CD14-positive monocyte (primary cell): ENCODE data around the gene TCP11. TPM values are rescaled to one million over a fixed set of nuclear protein-coding genes. Genes with fewer than 3 reads are reported as not detected.

ENCODE experiments used
- DNase-seq, 3 donors: peaks; one replicate each; pipeline ENCODE4 v3.0.0-alpha.2; 2011 to 2022
- H2AFZ ChIP-seq: 2 replicates; pipeline ENCODE4 v1.6.0; 2012; ENCODE audit warnings: mild to moderate bottlenecking, low read depth, low read length, inconsistent platforms; ENCODE audit not compliant: insufficient read depth, poor library complexity, severe bottlenecking
- H3K27ac ChIP-seq, 2 donors: 1 replicate in 1 of 2; 2 replicates in 1 of 2; pipeline ENCODE4 v1.5.1; 2012 to 2013; ENCODE audit warnings: low read length in 2 of 2, control low read depth in 1 of 2, inconsistent platforms in 1 of 2, low read depth in 1 of 2, mild to moderate bottlenecking in 1 of 2
- H3K27me3 ChIP-seq, 2 donors: one replicate each; pipeline versions ENCODE4 v1.6.0 to v1.6.1; 2011 to 2013; ENCODE audit warnings: low read length in 2 of 2; ENCODE audit not compliant: control insufficient read depth in 2 of 2, insufficient read depth in 2 of 2
- H3K36me3 ChIP-seq, 2 donors: replicated peaks in 1 of 2; 1 replicate in 1 of 2; 2 replicates in 1 of 2; pipeline versions ENCODE4 v1.5.1 to v1.6.1; 2012 to 2013; ENCODE audit warnings: low read length in 2 of 2, control low read depth in 1 of 2, inconsistent platforms in 1 of 2, mild to moderate bottlenecking in 1 of 2; ENCODE audit not compliant: insufficient read depth in 2 of 2, control insufficient read depth in 1 of 2
- H3K4me1 ChIP-seq, 2 donors: 1 replicate in 1 of 2; 2 replicates in 1 of 2; pipeline versions ENCODE4 v1.5.1 to v1.6.1; 2012 to 2013; ENCODE audit warnings: low read length in 2 of 2, control low read depth in 1 of 2, inconsistent platforms in 1 of 2, mild to moderate bottlenecking in 1 of 2, moderate library complexity in 1 of 2; ENCODE audit not compliant: insufficient read depth in 2 of 2, control insufficient read depth in 1 of 2
- H3K4me2 ChIP-seq: replicated peaks from 2 replicates; pipeline ENCODE3; 2012; ENCODE audit warnings: low read length, moderate library complexity, mild to moderate bottlenecking; ENCODE audit not compliant: poor library complexity, severe bottlenecking; ENCODE audit errors: extremely low read depth
- H3K4me3 ChIP-seq, 3 experiments: fragments of 200-600 bp in 1 of 3; sonication (generic) in 1 of 3; replicated peaks in 1 of 3; 1 replicate in 2 of 3; 2 replicates in 1 of 3; pipeline ENCODE4 v1.5.1; 2011 to 2013; ENCODE audit warnings: low read length in 3 of 3, mild to moderate bottlenecking in 3 of 3, control low read depth in 2 of 3, low read depth in 2 of 3, inconsistent platforms in 1 of 3, moderate library complexity in 1 of 3
- H3K79me2 ChIP-seq: 2 replicates; pipeline ENCODE4 v1.6.0; 2012; ENCODE audit warnings: mild to moderate bottlenecking, control low read depth, inconsistent platforms, low read length, moderate library complexity; ENCODE audit not compliant: insufficient read depth
- H3K9ac ChIP-seq: 2 replicates; pipeline ENCODE4 v1.6.0; 2017; ENCODE audit warnings: low read length, mild to moderate bottlenecking; ENCODE audit not compliant: insufficient read depth, poor library complexity, severe bottlenecking
- H3K9me3 ChIP-seq, 2 donors: replicated peaks in 1 of 2; 1 replicate in 1 of 2; 2 replicates in 1 of 2; pipeline versions ENCODE4 v1.5.1 to v1.6.1; 2012 to 2013; ENCODE audit warnings: low read length in 2 of 2, control low read depth in 1 of 2; ENCODE audit not compliant: control insufficient read depth in 1 of 2, insufficient read depth in 1 of 2
- H4K20me1 ChIP-seq: 2 replicates; pipeline ENCODE4 v1.6.0; 2012; ENCODE audit warnings: mild to moderate bottlenecking, low read length, control low read depth, moderate library complexity; ENCODE audit not compliant: insufficient read depth
- H3K27ac Mint-ChIP-seq, 7 donors: one replicate each; pipeline ENCODE4 v1.8.0; 2020; ENCODE audit warnings: mild to moderate bottlenecking in 7 of 7, mixed read lengths in 7 of 7, moderate library complexity in 6 of 7, inconsistent platforms in 2 of 7
- H3K27me3 Mint-ChIP-seq, 3 donors: one replicate each; pipeline ENCODE4 v1.8.0; 2021 to 2022; ENCODE audit warnings: low read depth in 3 of 3, mild to moderate bottlenecking in 3 of 3, mixed read lengths in 3 of 3, moderate library complexity in 3 of 3, inconsistent platforms in 1 of 3
- H3K36me3 Mint-ChIP-seq, 2 donors: one replicate each; pipeline ENCODE4 v1.8.0; 2020; ENCODE audit warnings: mixed read lengths in 2 of 2, inconsistent platforms in 1 of 2, mild to moderate bottlenecking in 1 of 2
- H3K4me1 Mint-ChIP-seq: one replicate; pipeline ENCODE4 v1.8.0; 2020; ENCODE audit warnings: mild to moderate bottlenecking, mixed read lengths
- H3K4me3 Mint-ChIP-seq, 2 donors: one replicate each; pipeline ENCODE4 v1.8.0; 2020; ENCODE audit warnings: mild to moderate bottlenecking in 2 of 2, mixed read lengths in 2 of 2, moderate library complexity in 1 of 2
- H3K9me3 Mint-ChIP-seq, 7 donors: one replicate each; pipeline ENCODE4 v1.8.0; 2020 to 2022; ENCODE audit warnings: mixed read lengths in 7 of 7, mild to moderate bottlenecking in 6 of 7, moderate library complexity in 6 of 7, inconsistent platforms in 2 of 7
- CTCF ChIP-seq: fragments of 200-600 bp; IDR thresholded peaks from one replicate; pipeline ENCODE4 v1.8.0; 2022; ENCODE audit warnings: antibody characterized with exemption, mild to moderate bottlenecking
- WGBS: methylation state at CpG from one replicate; pipeline ENCODE4 v1.1.5; 2013; ENCODE audit warnings: missing lambda C conversion rate; ENCODE audit not compliant: insufficient coverage; 5-methylcytosine and 5-hydroxymethylcytosine counted together
- intact Hi-C, 2 donors: fragments of 100-400 bp; cut with micrococcal nuclease; formaldehyde crosslinking; loops; one replicate each; pipeline versions ENCODE4 v1.15.0 to v1.15.1; 2023
- polyA plus RNA-seq, 3 donors: library from polyadenylated mRNA; depleted of rRNA in 1 of 3; unstranded in 2 of 3; stranded (reverse) in 1 of 3; fragments of 300-500 nt in 2 of 3; fragments of >200 nt in 1 of 3; fragmentation: Illumina TruSeq in 2 of 3; gene quantifications; 1 replicate in 2 of 3; 2 replicates in 1 of 3; pipeline ENCODE4 v1.2.3, GENCODE V29; 2012 to 2021

The TCP11 gene
- polyA plus RNA-seq, 3 donors, result not detected

GRCh38 chr6:35167505-35167904, 26.4 kb upstream of the TCP11 start:
- no peak overlapping the region for H3K9ac ChIP-seq
- peaks cover 0 to 5% of the 10 kb centered on the region in 2 donors for H3K9me3 ChIP-seq
- Mint-ChIP-seq H3K4me3 (no peak overlapping the region), H3K27me3 (peaks cover 5 to 11% (median 7%) of the 10 kb centered on the region in 3 donors), H3K4me1 (no peaks in the 10 kb centered on the region), H3K27ac (peak overlapping the region in 1 of 7 donors; percentile 14), H3K9me3 (peaks cover 0 to 14% (median 8%) of the 10 kb centered on the region in 7 donors), H3K36me3 (no peaks in the 10 kb centered on the region)
- H3K4me2 ChIP-seq, result no peak overlapping the region
- no peak for DNase-seq
- no peaks in the 10 kb centered on the region for H3K79me2 ChIP-seq
- H3K36me3 ChIP-seq, result no peaks in the 10 kb centered on the region
- TF ChIP-seq CTCF, result no peak
- H3K27ac ChIP-seq, result no peak overlapping the region
- no peaks in the 10 kb centered on the region for H3K4me1 ChIP-seq
- H3K27me3 ChIP-seq, result no peaks in the 10 kb centered on the region
- no peak overlapping the region for H3K4me3 ChIP-seq
- H2AFZ ChIP-seq, result no peak overlapping the region
- intact Hi-C loops, result no loop called here
- H4K20me1 ChIP-seq, result no peaks in the 10 kb centered on the region

DNA sequence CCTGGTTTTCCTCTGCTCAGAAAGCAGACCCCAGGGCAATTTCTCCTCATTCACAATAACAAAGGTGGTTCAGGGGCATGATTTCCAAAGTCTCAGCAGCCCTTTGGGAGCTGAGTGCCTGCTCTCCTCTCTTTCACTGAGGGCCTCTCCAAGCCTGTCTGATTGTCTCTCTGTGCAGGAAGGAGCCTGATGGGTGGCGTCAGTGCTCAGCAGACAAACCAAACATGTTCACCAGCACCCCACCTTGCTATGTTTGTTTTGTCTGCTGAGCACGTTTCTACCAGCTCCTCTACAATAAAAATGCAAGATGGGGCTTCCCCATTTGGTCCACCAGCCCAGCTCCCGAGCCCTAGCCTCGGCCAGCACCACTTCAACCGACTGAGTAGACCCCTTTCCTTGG, 25.4 kb upstream of the TCP11 start:
- peaks cover 4 to 11% (median 6%) of the 10 kb centered on the region in 3 donors for H3K27me3 Mint-ChIP-seq
- no peak for DNase-seq
- intact Hi-C loops, result no loop called here
- no peaks in the 10 kb centered on the region for H3K27me3 ChIP-seq
- H3K27ac Mint-ChIP-seq, result no peak overlapping the region
- no peaks in the 10 kb centered on the region for H3K36me3 ChIP-seq
- no peak overlapping the region for H3K4me2 ChIP-seq
- no peak overlapping the region for H2AFZ ChIP-seq
- no peak overlapping the region for H3K27ac ChIP-seq
- H3K36me3 Mint-ChIP-seq, result no peaks in the 10 kb centered on the region
- WGBS, result 84% methylated on average over 5 of the region's 5 CpGs
- no peaks in the 10 kb centered on the region for H4K20me1 ChIP-seq
- H3K9ac ChIP-seq, result no peak overlapping the region
- H3K79me2 ChIP-seq, result no peaks in the 10 kb centered on the region
- H3K9me3 ChIP-seq, result peaks cover 0 to 5% of the 10 kb centered on the region in 2 donors
- TF ChIP-seq CTCF, result no peak
- no peaks in the 10 kb centered on the region for H3K4me1 Mint-ChIP-seq
- H3K4me3 Mint-ChIP-seq, result no peak overlapping the region
- H3K4me3 ChIP-seq, result no peak overlapping the region
- no peaks in the 10 kb centered on the region for H3K4me1 ChIP-seq
- peaks cover 0 to 14% (median 7%) of the 10 kb centered on the region in 7 donors for H3K9me3 Mint-ChIP-seq
